Activated CD8-positive, alpha-beta T cell treated with anti-CD3 and anti-CD28 coated beads, Interleukin-2, amount 10 ng/mL, durations not matched to agents 7 days and 5 days (primary cell): ENCODE measurements around the gene TNK1. TPM values are rescaled to one million over a fixed set of nuclear protein-coding genes. Genes with fewer than 3 reads are reported as not detected.

Experiments
- ATAC-seq: fragments of 150-1000 bp; cut with Tn5 transposase; one replicate; pipeline ENCODE4 v1.10.0; 2021; ENCODE audit warnings: moderate library complexity
- CTCF ChIA-PET: fragments of 350-600 bp; sonication (Branson Sonifier 250); formaldehyde crosslinking; loops from one replicate; lab custom pipeline; 2021; ENCODE audit warnings: antibody characterized with exemption; lab: Charles Lee
- POLR2A ChIA-PET: fragments of 350-600 bp; sonication (Branson Sonifier 250); formaldehyde crosslinking; loops from one replicate; lab custom pipeline; 2021; ENCODE audit warnings: antibody characterized with exemption; lab: Charles Lee
- DNase-seq: peaks from one replicate; pipeline ENCODE4 v3.0.0-alpha.2; 2020
- H3K27ac Mint-ChIP-seq: one replicate; pipeline ENCODE4 v1.8.0; 2021; ENCODE audit warnings: mild to moderate bottlenecking, mixed read lengths
- H3K27me3 Mint-ChIP-seq: one replicate; pipeline ENCODE4 v1.8.0; 2021; ENCODE audit warnings: low read depth, mixed read lengths
- H3K36me3 Mint-ChIP-seq: one replicate; pipeline ENCODE4 v1.8.0; 2021; ENCODE audit warnings: low read depth, mixed read lengths
- H3K4me1 Mint-ChIP-seq: one replicate; pipeline ENCODE4 v1.8.0; 2021; ENCODE audit warnings: low read depth, mixed read lengths
- H3K4me3 Mint-ChIP-seq: one replicate; pipeline ENCODE4 v1.8.0; 2021; ENCODE audit warnings: mild to moderate bottlenecking, mixed read lengths
- H3K9me3 Mint-ChIP-seq: one replicate; pipeline ENCODE4 v1.8.0; 2022; ENCODE audit warnings: mixed read lengths; ENCODE audit not compliant: insufficient read depth
- total RNA-seq, 2 experiments: library from RNA; stranded (reverse); gene quantifications; one replicate each; pipeline ENCODE4 v1.2.3, GENCODE V29; 2021

The TNK1 gene
- total RNA-seq, 2 experiments from 2014 or later: 2.1 to 2.6 TPM

DNA sequence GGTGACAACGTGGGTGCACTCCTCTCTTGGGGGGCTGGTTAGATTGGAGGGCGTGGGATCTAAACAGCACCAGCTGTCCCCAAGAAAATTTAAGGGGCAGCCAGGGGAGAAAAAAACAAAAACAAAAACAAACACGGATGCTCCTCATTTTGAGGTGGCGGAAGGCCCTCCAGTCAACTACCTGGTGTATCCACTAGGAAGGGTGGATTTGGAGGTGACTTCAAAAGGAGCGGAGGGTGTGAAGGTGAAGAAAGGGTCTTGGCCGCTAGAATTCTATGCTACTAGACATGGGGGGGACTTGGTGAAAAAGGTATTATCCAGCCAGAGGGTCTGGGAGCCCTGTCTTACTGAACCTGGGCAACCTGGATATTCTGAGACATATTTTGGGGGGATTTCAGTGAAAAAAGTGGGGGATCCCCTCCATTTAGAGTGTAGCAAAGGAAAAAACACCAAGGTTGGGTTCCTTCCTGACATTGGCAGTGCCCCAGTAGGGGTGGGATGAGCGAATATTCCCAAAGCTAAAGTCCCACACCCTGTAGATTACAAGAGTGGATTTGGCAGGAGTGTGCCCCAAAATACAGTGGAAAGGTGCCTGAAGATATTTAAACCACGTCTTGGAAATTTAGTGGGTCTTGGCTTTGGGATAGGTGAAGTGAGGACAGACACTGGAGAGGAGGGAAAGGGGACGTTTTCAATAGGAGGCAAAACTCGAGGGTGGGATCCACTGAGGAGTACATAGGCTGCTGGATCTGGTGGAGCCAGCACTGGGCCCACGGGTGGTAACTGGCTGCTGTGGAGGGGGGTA lies 58.0 kb downstream of the TNK1 start:
- peaks cover 20% of the 10 kb centered on the region for H3K36me3 Mint-ChIP-seq
- DNase-seq (no peak), ATAC-seq (no peak)
- H3K4me1 Mint-ChIP-seq: peaks cover 43% of the 10 kb centered on the region
- H3K27me3 Mint-ChIP-seq: peaks cover 18% of the 10 kb centered on the region
- peak overlapping the region; percentile 95 for H3K4me3 Mint-ChIP-seq
- H3K9me3 Mint-ChIP-seq: no peaks in the 10 kb centered on the region
- ChIA-PET POLR2A (interaction anchor here (0.6 to 1.5 kb wide), 6 partner anchors 19 to 248 kb away, joined by 3 to 12 read pairs (median 3); partner anchors contain the start of genes POLR2A and TP53), CTCF (interaction anchor here (1.3 to 6.5 kb wide), 8 partner anchors 16 to 121 kb away, joined by 4 to 78 read pairs (median 34); partner anchors contain the start of genes ACAP1, POLR2A, SENP3 and SLC35G6)
- peak overlapping the region; percentile 62 for H3K27ac Mint-ChIP-seq

Other genes starting within 250 kb of the TNK1 start
- gene ASGR1, start 201.7 kb upstream of the TNK1 start, total RNA-seq: 1 to 10 TPM in 1 of 2 experiments, under 1 TPM in 1; 0.63 to 1.3 TPM
- 10 to 100 TPM; 10.1 to 11.7 TPM for gene DLG4, start 161.3 kb upstream of the TNK1 start, total RNA-seq
- gene ACADVL, start 161.2 kb upstream of the TNK1 start, total RNA-seq: 100 to 1,000 TPM; 348 to 371 TPM
- gene DVL2, start 146.6 kb upstream of the TNK1 start, total RNA-seq: 10 to 100 TPM; 52.4 to 56.6 TPM
- 10 to 100 TPM; 53.6 to 57.9 TPM for gene PHF23, start 141.6 kb upstream of the TNK1 start, total RNA-seq
- 100 to 1,000 TPM; 203 to 227 TPM for gene GABARAP, start 138.6 kb upstream of the TNK1 start, total RNA-seq
- gene CTDNEP1, start 129.4 kb upstream of the TNK1 start, total RNA-seq: 100 to 1,000 TPM; 171 to 186 TPM
- gene ELP5, start 128.9 kb upstream of the TNK1 start, total RNA-seq: 10 to 100 TPM; 63.5 to 66.1 TPM
- gene CLDN7, start 118.6 kb upstream of the TNK1 start, total RNA-seq: 1 to 10 TPM; 1.1 to 1.3 TPM
- not detected for gene SLC2A4, start 99.4 kb upstream of the TNK1 start, total RNA-seq
- under 1 TPM; 0.37 to 0.66 TPM for gene YBX2, start 86.5 kb upstream of the TNK1 start, total RNA-seq
- 100 to 1,000 TPM; 685 to 690 TPM for gene EIF5A, start 73.5 kb upstream of the TNK1 start, total RNA-seq
- gene GPS2, start 65.7 kb upstream of the TNK1 start, total RNA-seq: 10 to 100 TPM; 86.3 to 88.0 TPM
- gene NEURL4, start 51.8 kb upstream of the TNK1 start, total RNA-seq: 10 to 100 TPM; 45.6 to 47.0 TPM
- 100 to 1,000 TPM; 573 to 605 TPM for gene ACAP1, start 44.6 kb upstream of the TNK1 start, total RNA-seq
- gene KCTD11, start 28.9 kb upstream of the TNK1 start, total RNA-seq: 10 to 100 TPM; 11.4 to 11.8 TPM
- not detected for gene TMEM95, start 25.9 kb upstream of the TNK1 start, total RNA-seq
- 10 to 100 TPM; 87.9 to 92.6 TPM for gene PLSCR3, start 13.4 kb downstream of the TNK1 start, total RNA-seq
- gene TMEM256, start 23.0 kb downstream of the TNK1 start, total RNA-seq: 10 to 100 TPM; 61.8 to 62.3 TPM
- gene NLGN2, start 26.8 kb downstream of the TNK1 start, total RNA-seq: 1 to 10 TPM; 4.7 to 5.2 TPM
- gene SPEM1, start 39.2 kb downstream of the TNK1 start, total RNA-seq: not detected
- gene SPEM2, start 44.5 kb downstream of the TNK1 start, total RNA-seq: not detected
- gene SPEM3, start 47.8 kb downstream of the TNK1 start, total RNA-seq: not detected
- 10 to 100 TPM; 16.5 to 18.1 TPM for gene TMEM102, start 54.3 kb downstream of the TNK1 start, total RNA-seq
- 10 to 100 TPM; 16.6 to 18.8 TPM for gene FGF11, start 58.4 kb downstream of the TNK1 start, total RNA-seq
- 10 to 100 TPM; 14.1 to 15.7 TPM for gene CHRNB1, start 64.0 kb downstream of the TNK1 start, total RNA-seq
- gene ZBTB4, start 98.5 kb downstream of the TNK1 start, total RNA-seq: 10 to 100 TPM; 29.8 to 30.0 TPM
- gene SLC35G6, start 100.4 kb downstream of the TNK1 start, total RNA-seq: not detected
- 100 to 1,000 TPM; 183 to 185 TPM for gene POLR2A, start 103.3 kb downstream of the TNK1 start, total RNA-seq
- 100 to 1,000 TPM in 1 of 2 experiments, 10 to 100 TPM in 1; 93.7 to 100 TPM for gene TNFSF12, start 168.0 kb downstream of the TNK1 start, total RNA-seq
- 1 to 10 TPM; 8.0 to 9.0 TPM for gene TNFSF13, start 177.7 kb downstream of the TNK1 start, total RNA-seq
- gene SENP3, start 180.8 kb downstream of the TNK1 start, total RNA-seq: 10 to 100 TPM; 54.4 to 62.0 TPM
- gene CD68, start 198.5 kb downstream of the TNK1 start, total RNA-seq: 10 to 100 TPM in 1 of 2 experiments, 1 to 10 TPM in 1; 9.4 to 10.7 TPM
- 10 to 100 TPM; 69.0 to 70.4 TPM for gene MPDU1, start 202.8 kb downstream of the TNK1 start, total RNA-seq
- gene SOX15, start 209.0 kb downstream of the TNK1 start, total RNA-seq: under 1 TPM; 0.29 to 0.34 TPM
- 10 to 100 TPM; 27.6 to 31.8 TPM for gene FXR2, start 233.8 kb downstream of the TNK1 start, total RNA-seq
- gene SAT2, start 246.7 kb downstream of the TNK1 start, total RNA-seq: 10 to 100 TPM; 18.2 to 21.4 TPM
- gene SHBG, start 249.0 kb downstream of the TNK1 start, total RNA-seq: not detected